Measurements from ENCODE around the gene GRAMD2A. TPM values are rescaled to one million over a fixed set of nuclear protein-coding genes. Genes with fewer than 3 reads are reported as not detected.

Gene GRAMD2A
- total RNA-seq, 4 donors from 2014 or later = 0.65 TPM; not detected in 3

DNA sequence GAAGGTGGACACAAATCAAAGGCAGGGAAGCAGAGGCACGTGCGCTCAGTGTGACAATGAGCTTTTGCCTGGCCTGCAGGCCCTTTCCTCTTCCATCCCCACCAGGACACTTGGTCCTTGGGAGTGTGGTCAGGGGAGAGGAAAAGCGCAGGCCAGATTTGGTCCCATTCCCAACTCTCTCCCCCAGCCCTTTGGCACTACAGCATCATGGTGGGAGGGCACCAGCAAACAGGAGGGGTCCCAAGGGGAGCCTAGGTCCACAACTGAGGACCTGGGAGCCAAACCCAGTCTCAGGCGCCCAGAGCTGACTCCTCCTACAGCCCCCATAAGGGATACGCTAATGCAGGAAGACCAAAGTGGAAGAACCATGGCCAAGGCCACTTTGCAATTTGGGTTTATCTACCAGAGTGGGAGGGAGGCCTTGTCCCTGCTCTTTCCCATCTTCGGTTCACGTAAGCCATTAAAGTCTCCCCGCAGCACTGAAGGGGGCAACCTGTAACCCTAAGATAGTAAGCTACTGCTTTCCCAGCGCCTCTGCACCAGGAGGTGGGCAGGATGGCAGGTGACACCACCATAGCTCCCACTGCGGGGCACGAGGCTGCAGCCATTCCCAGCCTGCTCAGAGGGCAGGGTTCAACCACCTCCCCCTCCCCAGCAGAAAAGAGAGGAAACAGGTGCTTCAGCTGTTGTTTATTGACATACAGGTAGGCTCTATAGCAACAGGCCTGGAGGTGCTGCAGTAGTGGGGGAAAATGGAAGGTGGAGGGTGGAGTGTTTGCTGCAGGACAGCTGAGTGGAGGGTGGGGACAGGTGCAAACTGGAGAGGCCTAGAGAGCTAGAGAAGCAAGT, 993 bp upstream of the GRAMD2A start:
- TF ChIP-seq, protein P1, sequence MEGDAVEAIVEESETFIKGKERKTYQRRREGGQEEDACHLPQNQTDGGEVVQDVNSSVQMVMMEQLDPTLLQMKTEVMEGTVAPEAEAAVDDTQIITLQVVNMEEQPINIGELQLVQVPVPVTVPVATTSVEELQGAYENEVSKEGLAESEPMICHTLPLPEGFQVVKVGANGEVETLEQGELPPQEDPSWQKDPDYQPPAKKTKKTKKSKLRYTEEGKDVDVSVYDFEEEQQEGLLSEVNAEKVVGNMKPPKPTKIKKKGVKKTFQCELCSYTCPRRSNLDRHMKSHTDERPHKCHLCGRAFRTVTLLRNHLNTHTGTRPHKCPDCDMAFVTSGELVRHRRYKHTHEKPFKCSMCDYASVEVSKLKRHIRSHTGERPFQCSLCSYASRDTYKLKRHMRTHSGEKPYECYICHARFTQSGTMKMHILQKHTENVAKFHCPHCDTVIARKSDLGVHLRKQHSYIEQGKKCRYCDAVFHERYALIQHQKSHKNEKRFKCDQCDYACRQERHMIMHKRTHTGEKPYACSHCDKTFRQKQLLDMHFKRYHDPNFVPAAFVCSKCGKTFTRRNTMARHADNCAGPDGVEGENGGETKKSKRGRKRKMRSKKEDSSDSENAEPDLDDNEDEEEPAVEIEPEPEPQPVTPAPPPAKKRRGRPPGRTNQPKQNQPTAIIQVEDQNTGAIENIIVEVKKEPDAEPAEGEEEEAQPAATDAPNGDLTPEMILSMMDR (IDR thresholded peaks at IDR 0.05; ENCODE audit: low read depth) = no peak

DNA sequence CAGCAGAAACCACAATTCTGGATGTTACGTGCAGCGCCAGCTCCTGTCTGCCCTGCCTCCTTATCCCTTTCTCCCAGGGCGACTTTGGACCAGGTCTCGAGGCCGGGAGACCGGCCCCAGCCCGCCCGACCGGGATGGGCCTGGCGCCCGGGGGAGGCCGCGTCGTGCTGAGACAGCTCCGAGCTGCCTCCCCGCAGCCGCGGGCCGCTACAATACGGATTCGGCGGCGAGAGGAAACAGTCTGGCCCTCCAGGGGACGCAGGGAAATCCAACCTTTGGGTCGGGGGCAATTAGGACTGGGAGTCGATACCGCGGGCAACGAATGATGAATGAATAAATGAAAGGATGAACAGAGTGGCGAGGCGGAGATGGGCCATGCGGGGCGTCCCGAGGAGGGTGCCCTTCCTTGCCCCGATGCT, 537 bp downstream of the GRAMD2A start:
- TF ChIP-seq, protein P1 (IDR thresholded peaks at IDR 0.05; ENCODE audit: low read depth) = no peak

DNA sequence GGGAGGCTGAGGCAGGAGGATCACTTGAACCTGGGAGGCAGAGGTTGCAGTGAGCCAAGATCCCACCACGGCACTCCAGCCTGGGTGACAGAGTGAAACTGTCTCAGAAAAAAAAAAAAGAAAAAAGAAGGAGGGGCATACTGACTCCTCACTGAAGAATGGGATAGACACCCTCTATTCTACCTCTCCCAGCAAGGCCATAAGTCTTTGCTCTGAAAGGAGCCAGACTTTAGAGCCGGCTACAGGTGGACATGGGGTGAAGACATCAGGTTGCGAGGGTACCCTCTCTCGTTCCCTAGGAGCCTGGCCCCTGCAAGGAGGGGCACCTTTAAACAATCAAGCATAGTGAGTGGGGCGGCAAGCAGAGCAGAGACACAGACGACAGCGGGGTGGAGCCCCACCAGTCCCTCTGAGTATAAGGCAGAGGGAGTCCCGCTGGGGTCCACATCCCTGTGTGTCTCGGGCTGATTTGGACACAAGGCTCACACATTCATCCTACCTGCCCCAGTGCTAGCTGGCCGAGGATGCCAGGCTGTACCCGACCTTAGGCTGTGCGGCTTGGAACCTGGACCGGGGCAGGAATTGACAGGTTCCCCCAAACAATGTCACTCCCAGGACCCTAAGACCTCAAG, 1.1 kb downstream of the GRAMD2A start:
- TF ChIP-seq, protein P1 (IDR thresholded peaks at IDR 0.05; ENCODE audit: low read depth) = no peak

DNA sequence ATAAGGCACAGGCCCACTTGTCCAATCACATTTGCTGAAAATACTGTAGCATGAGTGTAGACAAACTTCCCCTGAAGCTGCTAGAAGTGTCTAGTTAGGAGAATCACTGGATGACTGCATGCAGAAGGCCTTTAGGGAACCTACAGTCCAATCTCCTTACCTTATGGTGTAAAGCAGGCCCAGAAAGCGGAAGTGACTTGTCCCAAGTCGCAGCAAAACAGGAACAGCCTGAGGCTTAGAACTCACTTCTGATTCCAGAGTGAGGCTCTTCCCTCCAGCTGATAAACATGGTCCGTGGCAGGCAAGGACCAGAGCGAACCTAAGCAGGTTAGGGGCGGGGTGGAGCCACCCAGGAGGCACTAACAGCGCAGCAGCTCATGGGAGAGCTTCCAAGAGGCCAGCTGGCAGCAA, 2.5 kb downstream of the GRAMD2A start:
- TF ChIP-seq, protein P1 (IDR thresholded peaks at IDR 0.05; ENCODE audit: low read depth) = no peak

DNA sequence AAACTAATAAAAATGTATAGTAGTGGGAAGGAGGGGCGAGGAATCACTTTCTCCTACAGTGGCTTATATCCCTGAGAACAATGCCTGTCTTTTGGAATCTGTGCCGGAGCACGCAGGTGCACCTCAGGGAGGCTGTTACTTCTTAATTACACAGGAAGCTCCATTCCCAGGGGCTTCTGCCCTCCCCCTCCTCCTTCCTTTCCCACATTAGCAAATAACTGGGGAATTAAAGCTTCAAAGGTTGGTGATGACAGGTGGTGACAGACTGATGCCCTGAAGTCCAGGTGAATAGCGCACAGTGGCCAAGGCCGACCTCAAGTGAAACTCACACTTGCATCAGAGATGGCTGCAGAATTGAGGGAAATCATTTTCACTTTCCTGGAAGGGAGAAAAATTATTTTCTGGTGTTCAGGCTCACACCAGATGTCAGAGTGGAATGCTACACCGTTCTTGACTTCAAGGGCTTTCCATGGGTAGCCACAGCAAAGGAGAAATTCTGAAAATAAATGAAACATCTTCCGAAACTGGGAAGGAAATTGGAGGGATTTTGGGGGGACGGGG, 3.7 kb downstream of the GRAMD2A start:
- TF ChIP-seq, protein P1 (IDR thresholded peaks at IDR 0.05; ENCODE audit: low read depth) = no peak

DNA sequence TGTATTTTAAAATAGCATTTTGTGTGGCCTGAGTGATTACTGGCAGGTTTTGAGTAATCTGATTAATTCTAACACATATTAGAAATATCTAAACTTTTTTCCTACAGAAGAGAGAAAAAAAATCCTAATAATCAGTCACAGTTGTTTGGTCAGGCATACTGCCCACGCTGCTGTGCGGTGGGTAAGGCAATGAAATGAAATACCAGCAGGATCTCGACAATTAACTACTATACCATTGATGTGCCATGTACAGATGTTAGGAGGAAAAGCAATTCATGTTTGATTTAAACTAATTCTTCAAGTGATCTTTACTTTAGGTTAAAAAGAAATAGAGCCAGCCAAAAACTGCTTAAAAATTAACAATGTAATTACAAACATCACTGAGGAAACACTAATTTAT, 5.2 kb downstream of the GRAMD2A start:
- TF ChIP-seq, protein P1 (IDR thresholded peaks at IDR 0.05; ENCODE audit: low read depth) = no peak

DNA sequence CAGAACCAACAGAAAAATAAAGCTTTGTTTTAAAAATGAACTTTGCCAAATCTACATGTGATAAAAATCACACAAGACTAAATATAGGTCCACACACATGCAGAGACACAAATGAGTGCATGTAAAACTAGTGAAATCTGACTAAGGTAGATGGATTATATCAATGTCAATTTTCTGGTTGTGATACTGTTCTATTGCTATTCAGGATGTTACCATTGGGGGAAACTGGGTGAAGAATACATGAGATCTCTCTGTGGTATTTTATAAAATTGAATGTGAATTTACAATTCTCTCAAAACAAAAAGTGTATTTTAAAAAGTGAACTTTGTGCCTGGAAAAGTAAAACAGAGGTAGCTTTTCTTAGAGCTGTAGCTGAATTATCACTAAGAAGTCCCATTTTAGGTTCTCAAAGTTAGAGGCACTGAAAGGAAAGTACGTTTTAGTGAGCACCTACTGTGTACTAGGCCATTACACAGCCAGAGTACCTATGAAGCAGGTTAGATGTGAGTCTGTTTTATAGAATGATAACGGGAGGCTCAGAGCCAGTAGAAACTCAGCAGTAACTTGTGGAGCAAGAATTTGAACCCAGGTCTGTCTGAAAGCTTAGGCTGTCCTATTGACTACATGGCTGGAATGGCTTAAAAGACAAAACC, 8.2 kb downstream of the GRAMD2A start:
- TF ChIP-seq, protein P1 (IDR thresholded peaks at IDR 0.05; ENCODE audit: low read depth) = no peak
